Measurements from ENCODE around the gene ELOVL5. TPM values are rescaled to one million over a fixed set of nuclear protein-coding genes. Genes with fewer than 3 reads are reported as not detected.

ELOVL5 gene
- total and polyA plus RNA-seq, 4 donors: 22.1 to 77.8 (median 57.8) TPM

GRCh38 chr6:53326372-53327016, 22.3 kb downstream of the ELOVL5 start:
- H3K27me3 ChIP-seq (ENCODE audit: control insufficient read depth in 4 of 4, insufficient read depth in 4 of 4, low read length in 3 of 4): no peaks in the 10 kb centered on the region
- WGBS: 79% methylated on average over 11 of the region's 11 CpGs
- no peak overlapping the region for H3K27ac ChIP-seq (ENCODE audit: low read depth in 1 of 2, low read length in 2 of 2)
- no peaks in the 10 kb centered on the region for H3K9me3 ChIP-seq (ENCODE audit: control insufficient read depth in 4 of 4, low read length in 3 of 4)
- H3K36me3 ChIP-seq (ENCODE audit: control insufficient read depth in 4 of 4, insufficient read depth in 3 of 4, low read depth in 1 of 4, low read length in 3 of 4): peaks cover 0 to 3% (median 0%) of the 10 kb centered on the region in 4 donors
- H3K4me1 ChIP-seq (ENCODE audit: control insufficient read depth in 4 of 4, insufficient read depth in 4 of 4, low read length in 3 of 4): peaks cover 4 to 19% (median 15%) of the 10 kb centered on the region in 4 donors
- TF ChIP-seq NR2F2 (IDR thresholded peaks at IDR 0.05): no peak
- TF ChIP-seq FOXA1 (IDR thresholded peaks at IDR 0.05): no peak
- no peak for TF ChIP-seq HNF4G (IDR thresholded peaks at IDR 0.05)
- TF ChIP-seq, protein P1, sequence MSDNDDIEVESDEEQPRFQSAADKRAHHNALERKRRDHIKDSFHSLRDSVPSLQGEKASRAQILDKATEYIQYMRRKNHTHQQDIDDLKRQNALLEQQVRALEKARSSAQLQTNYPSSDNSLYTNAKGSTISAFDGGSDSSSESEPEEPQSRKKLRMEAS (IDR thresholded peaks at IDR 0.05): no peak
- no peak for TF ChIP-seq GABPA (IDR thresholded peaks at IDR 0.05 in 1 of 2, conservative IDR thresholded peaks at IDR 0.05 in 1 of 2)
- no peak for TF ChIP-seq RAD21 (IDR thresholded peaks at IDR 0.05)
- TF ChIP-seq, protein P2, sequence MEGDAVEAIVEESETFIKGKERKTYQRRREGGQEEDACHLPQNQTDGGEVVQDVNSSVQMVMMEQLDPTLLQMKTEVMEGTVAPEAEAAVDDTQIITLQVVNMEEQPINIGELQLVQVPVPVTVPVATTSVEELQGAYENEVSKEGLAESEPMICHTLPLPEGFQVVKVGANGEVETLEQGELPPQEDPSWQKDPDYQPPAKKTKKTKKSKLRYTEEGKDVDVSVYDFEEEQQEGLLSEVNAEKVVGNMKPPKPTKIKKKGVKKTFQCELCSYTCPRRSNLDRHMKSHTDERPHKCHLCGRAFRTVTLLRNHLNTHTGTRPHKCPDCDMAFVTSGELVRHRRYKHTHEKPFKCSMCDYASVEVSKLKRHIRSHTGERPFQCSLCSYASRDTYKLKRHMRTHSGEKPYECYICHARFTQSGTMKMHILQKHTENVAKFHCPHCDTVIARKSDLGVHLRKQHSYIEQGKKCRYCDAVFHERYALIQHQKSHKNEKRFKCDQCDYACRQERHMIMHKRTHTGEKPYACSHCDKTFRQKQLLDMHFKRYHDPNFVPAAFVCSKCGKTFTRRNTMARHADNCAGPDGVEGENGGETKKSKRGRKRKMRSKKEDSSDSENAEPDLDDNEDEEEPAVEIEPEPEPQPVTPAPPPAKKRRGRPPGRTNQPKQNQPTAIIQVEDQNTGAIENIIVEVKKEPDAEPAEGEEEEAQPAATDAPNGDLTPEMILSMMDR (IDR thresholded peaks at IDR 0.05; ENCODE audit: low read depth, low read length, missing input control): no peak
- TF ChIP-seq JUND (IDR thresholded peaks at IDR 0.05): no peak
- TF ChIP-seq, protein P3, sequence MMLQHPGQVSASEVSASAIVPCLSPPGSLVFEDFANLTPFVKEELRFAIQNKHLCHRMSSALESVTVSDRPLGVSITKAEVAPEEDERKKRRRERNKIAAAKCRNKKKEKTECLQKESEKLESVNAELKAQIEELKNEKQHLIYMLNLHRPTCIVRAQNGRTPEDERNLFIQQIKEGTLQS (IDR thresholded peaks at IDR 0.05): no peak
- TF ChIP-seq TAF1 (conservative IDR thresholded peaks at IDR 0.05): no peak
- TF ChIP-seq EGR1 (IDR thresholded peaks at IDR 0.05; ENCODE audit: low read depth in 2 of 2): no peak
- no peak for TF ChIP-seq REST (IDR thresholded peaks at IDR 0.05)
- TF ChIP-seq RXRA (IDR thresholded peaks at IDR 0.05): no peak
- no peak overlapping the region for H3K4me3 ChIP-seq (ENCODE audit: low read depth in 1 of 3, low read length in 3 of 3)
- no peak for DNase-seq (ENCODE audit: low spot score)
- no peak overlapping the region for H3K9ac ChIP-seq (ENCODE audit: low read depth in 1 of 2, low read length in 2 of 2)

DNA sequence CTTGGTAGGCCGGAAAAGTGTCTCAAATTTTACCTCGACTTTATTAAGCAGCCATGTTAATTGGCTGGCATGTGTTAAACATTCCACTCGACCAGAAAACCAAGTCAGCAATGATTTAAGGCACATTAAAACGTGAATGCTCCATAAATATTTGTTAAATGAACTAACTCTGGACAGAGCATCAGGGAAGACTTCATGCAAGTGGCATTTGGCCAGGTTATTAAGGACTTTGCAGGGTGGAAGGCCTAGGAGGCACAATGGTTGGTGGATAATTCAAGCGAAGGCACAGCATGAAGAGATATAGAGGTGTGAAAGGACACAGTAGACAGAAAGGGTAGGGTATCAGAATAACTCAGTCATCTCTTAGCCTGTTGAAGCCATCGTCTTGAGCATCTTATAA, 23.0 kb downstream of the ELOVL5 start:
- Histone ChIP-seq H3K27me3 (ENCODE audit: control insufficient read depth in 4 of 4, insufficient read depth in 4 of 4, low read length in 3 of 4) (no peaks in the 10 kb centered on the region), H3K4me3 (ENCODE audit: low read depth in 1 of 3, low read length in 3 of 3) (no peak overlapping the region), H3K27ac (ENCODE audit: low read depth in 1 of 2, low read length in 2 of 2) (no peak overlapping the region), H3K4me1 (ENCODE audit: control insufficient read depth in 4 of 4, insufficient read depth in 4 of 4, low read length in 3 of 4) (peaks cover 4 to 22% (median 21%) of the 10 kb centered on the region in 4 donors), H3K36me3 (ENCODE audit: control insufficient read depth in 4 of 4, insufficient read depth in 3 of 4, low read depth in 1 of 4, low read length in 3 of 4) (peaks cover 0 to 1% (median 0%) of the 10 kb centered on the region in 4 donors), H3K9ac (ENCODE audit: low read depth in 1 of 2, low read length in 2 of 2) (no peak overlapping the region), H3K9me3 (ENCODE audit: control insufficient read depth in 4 of 4, low read length in 3 of 4) (no peaks in the 10 kb centered on the region)
- 86% methylated on average over 6 of the region's 6 CpGs for WGBS
- no peak for DNase-seq (ENCODE audit: low spot score)
- TF ChIP-seq GABPA (IDR thresholded peaks at IDR 0.05 in 1 of 2, conservative IDR thresholded peaks at IDR 0.05 in 1 of 2) (no peak), FOXA2 (IDR thresholded peaks at IDR 0.05) (no peak), YY1 (IDR thresholded peaks at IDR 0.05) (no peak), TAF1 (conservative IDR thresholded peaks at IDR 0.05) (no peak), SP1 (IDR thresholded peaks at IDR 0.05) (no peak), RAD21 (IDR thresholded peaks at IDR 0.05) (no peak), HNF4G (IDR thresholded peaks at IDR 0.05) (no peak), EGR1 (IDR thresholded peaks at IDR 0.05; ENCODE audit: low read depth in 2 of 2) (no peak), HNF4A (conservative IDR thresholded peaks at IDR 0.05) (no peak), NR2F2 (IDR thresholded peaks at IDR 0.05) (no peak), JUND (IDR thresholded peaks at IDR 0.05) (no peak), RXRA (IDR thresholded peaks at IDR 0.05) (no peak)
- TF ChIP-seq, protein P4, sequence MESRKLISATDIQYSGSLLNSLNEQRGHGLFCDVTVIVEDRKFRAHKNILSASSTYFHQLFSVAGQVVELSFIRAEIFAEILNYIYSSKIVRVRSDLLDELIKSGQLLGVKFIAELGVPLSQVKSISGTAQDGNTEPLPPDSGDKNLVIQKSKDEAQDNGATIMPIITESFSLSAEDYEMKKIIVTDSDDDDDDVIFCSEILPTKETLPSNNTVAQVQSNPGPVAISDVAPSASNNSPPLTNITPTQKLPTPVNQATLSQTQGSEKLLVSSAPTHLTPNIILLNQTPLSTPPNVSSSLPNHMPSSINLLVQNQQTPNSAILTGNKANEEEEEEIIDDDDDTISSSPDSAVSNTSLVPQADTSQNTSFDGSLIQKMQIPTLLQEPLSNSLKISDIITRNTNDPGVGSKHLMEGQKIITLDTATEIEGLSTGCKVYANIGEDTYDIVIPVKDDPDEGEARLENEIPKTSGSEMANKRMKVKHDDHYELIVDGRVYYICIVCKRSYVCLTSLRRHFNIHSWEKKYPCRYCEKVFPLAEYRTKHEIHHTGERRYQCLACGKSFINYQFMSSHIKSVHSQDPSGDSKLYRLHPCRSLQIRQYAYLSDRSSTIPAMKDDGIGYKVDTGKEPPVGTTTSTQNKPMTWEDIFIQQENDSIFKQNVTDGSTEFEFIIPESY (IDR thresholded peaks at IDR 0.05): no peak
- TF ChIP-seq, protein P1 (IDR thresholded peaks at IDR 0.05): no peak
- TF ChIP-seq, protein P3 (IDR thresholded peaks at IDR 0.05): no peak
- TF ChIP-seq, protein P2 (IDR thresholded peaks at IDR 0.05; ENCODE audit: low read depth, low read length, missing input control): no peak
